SK-N-SH treated with all-trans-retinoic acid at 6 μM for 48 hours (cell line): ENCODE results near the gene CRELD2.

Experiments used
- ATAC-seq: fragments of 200-7000 bp; cut with Tn5 transposase; 3 replicates; pipeline ENCODE4 v1.9.1; 2020; ENCODE audit warnings: mild to moderate bottlenecking, moderate library complexity
- ARNTL ChIP-seq: fragments of 450-650 bp; formaldehyde crosslinking; IDR thresholded peaks from 2 replicates; pipeline ENCODE4 v1.5.0; 2020; ENCODE audit warnings: low read depth, mild to moderate bottlenecking, moderate library complexity, borderline replicate concordance
- BACH2 ChIP-seq: fragments of 250-450 bp; sonication (Bioruptor Pico); IDR thresholded peaks from 2 replicates; pipeline ENCODE4 v1.9.0; 2021; ENCODE audit warnings: mild to moderate bottlenecking, borderline replicate concordance
- CREB5 ChIP-seq: fragments of 250-450 bp; sonication (Bioruptor Pico); IDR thresholded peaks from 2 replicates; pipeline ENCODE4 v1.5.1; 2020; ENCODE audit warnings: low read depth, mild to moderate bottlenecking, moderate library complexity
- CSDC2 ChIP-seq: fragments of 250-450 bp; sonication (Bioruptor Pico); IDR thresholded peaks from 2 replicates; pipeline ENCODE4 v1.5.0; 2020; ENCODE audit warnings: mild to moderate bottlenecking, moderate library complexity
- CSRNP3 ChIP-seq: fragments of 250-450 bp; sonication (Bioruptor Pico); IDR thresholded peaks from 2 replicates; pipeline ENCODE4 v1.5.1; 2021; ENCODE audit warnings: mild to moderate bottlenecking, moderate library complexity
- ESRRG ChIP-seq: fragments of 250-450 bp; sonication (Bioruptor Pico); IDR thresholded peaks from 2 replicates; pipeline ENCODE4 v1.6.1; 2021; ENCODE audit warnings: mild to moderate bottlenecking
- GLIS3 ChIP-seq: fragments of 250-450 bp; sonication (Bioruptor Pico); IDR thresholded peaks from 2 replicates; pipeline ENCODE4 v1.5.0; 2020; ENCODE audit warnings: mild to moderate bottlenecking, moderate library complexity
- ISL1 ChIP-seq: fragments of 250-450 bp; sonication (Bioruptor Pico); IDR thresholded peaks from 2 replicates; pipeline ENCODE4 v2.1.2; 2022; ENCODE audit warnings: mild to moderate bottlenecking, moderate library complexity
- OSR1 ChIP-seq: fragments of 250-450 bp; sonication (Bioruptor Pico); IDR thresholded peaks from 2 replicates; pipeline ENCODE4 v1.8.0; 2022; ENCODE audit warnings: moderate library complexity, mild to moderate bottlenecking, inconsistent platforms
- PATZ1 ChIP-seq: fragments of 250-450 bp; sonication (Bioruptor Pico); IDR thresholded peaks from 2 replicates; pipeline ENCODE4 v1.8.0; 2020; ENCODE audit warnings: mild to moderate bottlenecking, moderate library complexity, borderline replicate concordance
- POU6F1 ChIP-seq: fragments of 250-450 bp; sonication (Bioruptor Pico); IDR thresholded peaks from 2 replicates; pipeline ENCODE4 v1.8.0; 2021; ENCODE audit warnings: low read depth, mild to moderate bottlenecking, moderate library complexity, borderline replicate concordance
- PPARA ChIP-seq: fragments of 250-450 bp; sonication (Bioruptor Pico); IDR thresholded peaks from 2 replicates; pipeline ENCODE4 v1.5.0; 2020; ENCODE audit warnings: mild to moderate bottlenecking, borderline replicate concordance
- RARB ChIP-seq: fragments of 250-450 bp; sonication (Bioruptor Pico); IDR thresholded peaks from 2 replicates; pipeline ENCODE4 v1.8.0; 2021; ENCODE audit warnings: mild to moderate bottlenecking, moderate library complexity
- SNAI2 ChIP-seq: fragments of 250-450 bp; sonication (Bioruptor Pico); IDR thresholded peaks from 2 replicates; pipeline ENCODE4 v1.5.0; 2020; ENCODE audit warnings: mild to moderate bottlenecking, moderate library complexity
- TCF4 ChIP-seq: fragments of 250-450 bp; sonication (Bioruptor Pico); IDR thresholded peaks from 2 replicates; pipeline ENCODE4 v1.8.0; 2021; ENCODE audit warnings: mild to moderate bottlenecking, moderate library complexity, borderline replicate concordance
- TOX ChIP-seq: fragments of 250-450 bp; sonication (Bioruptor Pico); IDR thresholded peaks from 2 replicates; pipeline ENCODE4 v1.8.0; 2021; ENCODE audit warnings: mild to moderate bottlenecking, moderate library complexity, borderline replicate concordance
- TSHZ2 ChIP-seq: fragments of 250-450 bp; sonication (Bioruptor Pico); IDR thresholded peaks from 2 replicates; pipeline ENCODE4 v1.5.0; 2020; ENCODE audit warnings: mild to moderate bottlenecking, moderate library complexity
- ZC3H10 ChIP-seq: fragments of 250-450 bp; sonication (Bioruptor Pico); IDR thresholded peaks from 2 replicates; pipeline ENCODE4 v1.5.1; 2021; ENCODE audit warnings: mild to moderate bottlenecking, moderate library complexity
- ZFP3 ChIP-seq: fragments of 250-450 bp; sonication (Bioruptor Pico); IDR thresholded peaks from 2 replicates; pipeline ENCODE4 v1.5.0; 2020; ENCODE audit warnings: mild to moderate bottlenecking, moderate library complexity
- ZFP30 ChIP-seq: fragments of 450-650 bp; formaldehyde crosslinking; IDR thresholded peaks from 2 replicates; pipeline ENCODE4 v1.5.0; 2022; ENCODE audit warnings: mild to moderate bottlenecking, moderate library complexity
- ZNF565 ChIP-seq: fragments of 450-650 bp; formaldehyde crosslinking; conservative IDR thresholded peaks from 2 replicates; pipeline ENCODE4 v1.5.0; 2020; ENCODE audit warnings: low read depth, mild to moderate bottlenecking, moderate library complexity
- ZNF8 ChIP-seq: fragments of 450-650 bp; formaldehyde crosslinking; IDR thresholded peaks from 2 replicates; pipeline ENCODE4 v1.5.0; 2020; ENCODE audit warnings: mild to moderate bottlenecking, moderate library complexity

The CRELD2 gene

GRCh38 chr22:49934160-49934890, 15.9 kb downstream of the CRELD2 start (continued):
- TF ChIP-seq TSHZ2 (CRISPR knock-in tag) = no peak
- no peak for TF ChIP-seq POU6F1 (CRISPR knock-in tag)
- TF ChIP-seq ZNF565 (CRISPR knock-in tag) = no peak
- no peak for TF ChIP-seq TCF4 (CRISPR knock-in tag)
- no peak for TF ChIP-seq OSR1 (CRISPR knock-in tag)

DNA sequence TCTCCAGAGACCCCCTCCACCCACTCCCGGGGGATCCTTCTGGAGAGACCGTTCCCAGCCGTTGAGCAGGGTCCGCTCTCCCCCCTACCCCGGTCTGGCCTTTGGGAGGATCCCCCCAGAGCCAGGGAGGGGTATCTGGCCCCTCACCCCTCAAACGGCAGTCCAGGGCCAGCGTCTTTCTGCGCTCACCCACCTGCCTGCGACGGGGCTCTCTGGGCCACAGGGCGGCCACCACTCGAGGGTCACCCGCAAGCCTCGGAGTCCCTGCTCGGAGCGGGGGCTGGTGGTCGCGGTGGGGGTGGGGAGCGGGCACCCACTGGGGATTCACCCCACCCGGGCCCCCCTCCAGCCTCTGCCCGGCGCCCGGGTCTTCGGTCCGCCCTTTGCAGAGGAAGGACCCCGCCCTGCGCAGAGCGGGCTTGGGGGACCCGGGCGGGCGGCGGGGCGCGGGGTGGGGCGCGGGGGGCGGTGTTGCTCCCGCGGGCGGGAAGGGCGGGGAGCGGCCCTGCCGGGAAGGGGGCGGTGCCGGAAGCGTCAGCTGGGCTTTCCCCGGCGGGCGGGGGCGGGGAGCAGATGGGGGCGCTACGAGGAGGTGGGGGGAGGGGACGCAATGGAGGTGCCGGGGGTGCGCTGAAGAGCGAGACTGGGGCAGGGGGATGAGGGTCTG, 16.6 kb downstream of the CRELD2 start:
- TF ChIP-seq PPARA (CRISPR knock-in tag) (no peak), ZNF8 (CRISPR knock-in tag) (no peak), CREB5 (no peak), SNAI2 (CRISPR knock-in tag) (no peak), TSHZ2 (CRISPR knock-in tag) (no peak), ARNTL (CRISPR knock-in tag) (no peak), CSRNP3 (CRISPR knock-in tag) (no peak), ZFP30 (no peak), TCF4 (CRISPR knock-in tag) (no peak), ZFP3 (no peak), ZNF565 (CRISPR knock-in tag) (no peak), TOX (CRISPR knock-in tag) (no peak), ISL1 (CRISPR knock-in tag) (no peak), BACH2 (CRISPR knock-in tag) (no peak)
- no peak for ATAC-seq

DNA sequence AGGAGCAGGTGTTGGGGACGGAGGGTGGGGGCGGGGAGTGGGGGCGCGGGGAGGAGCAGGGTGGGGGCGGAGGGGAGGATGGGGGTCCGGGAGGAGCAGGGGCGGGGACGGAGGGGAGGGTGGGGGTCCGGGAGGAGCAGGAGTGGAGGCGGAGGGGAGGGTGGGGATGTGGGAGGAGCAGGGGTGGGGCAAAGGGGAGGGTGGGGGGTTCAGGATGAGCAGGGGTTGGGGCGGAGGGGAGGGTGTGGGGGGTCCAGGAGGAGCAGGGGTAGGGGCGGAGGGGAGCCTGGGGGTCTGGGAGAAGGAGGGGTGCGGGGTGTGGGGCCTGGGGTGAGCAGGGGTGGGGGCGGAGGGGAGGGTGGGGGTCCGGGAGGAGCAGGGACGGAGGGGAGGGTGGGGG, 17.1 kb downstream of the CRELD2 start:
- no peak for TF ChIP-seq ZC3H10 (CRISPR knock-in tag)
- TF ChIP-seq ISL1 (CRISPR knock-in tag) = no peak
- no peak for TF ChIP-seq ZNF565 (CRISPR knock-in tag)
- no peak for TF ChIP-seq ZFP3
- no peak for TF ChIP-seq ARNTL (CRISPR knock-in tag)
- TF ChIP-seq CSDC2 (CRISPR knock-in tag) = no peak
- no peak for TF ChIP-seq GLIS3 (CRISPR knock-in tag)
- TF ChIP-seq OSR1 (CRISPR knock-in tag) = no peak
- no peak for TF ChIP-seq TOX (CRISPR knock-in tag)
- TF ChIP-seq RARB (CRISPR knock-in tag) = no peak
- no peak for TF ChIP-seq ESRRG
- TF ChIP-seq ZFP30 = no peak
- no peak for TF ChIP-seq PATZ1 (CRISPR knock-in tag)
- ATAC-seq = no peak
